Measurements from ENCODE around the gene STK26. TPM values are rescaled to one million over a fixed set of nuclear protein-coding genes. Genes with fewer than 3 reads are reported as not detected.

STK26 gene
- total and polyA plus RNA-seq, 2 of the 13 experiments (the other 11 are each of a cell fraction or from before 2014, with no cell fraction given): 16.9 to 47.9 TPM

DNA sequence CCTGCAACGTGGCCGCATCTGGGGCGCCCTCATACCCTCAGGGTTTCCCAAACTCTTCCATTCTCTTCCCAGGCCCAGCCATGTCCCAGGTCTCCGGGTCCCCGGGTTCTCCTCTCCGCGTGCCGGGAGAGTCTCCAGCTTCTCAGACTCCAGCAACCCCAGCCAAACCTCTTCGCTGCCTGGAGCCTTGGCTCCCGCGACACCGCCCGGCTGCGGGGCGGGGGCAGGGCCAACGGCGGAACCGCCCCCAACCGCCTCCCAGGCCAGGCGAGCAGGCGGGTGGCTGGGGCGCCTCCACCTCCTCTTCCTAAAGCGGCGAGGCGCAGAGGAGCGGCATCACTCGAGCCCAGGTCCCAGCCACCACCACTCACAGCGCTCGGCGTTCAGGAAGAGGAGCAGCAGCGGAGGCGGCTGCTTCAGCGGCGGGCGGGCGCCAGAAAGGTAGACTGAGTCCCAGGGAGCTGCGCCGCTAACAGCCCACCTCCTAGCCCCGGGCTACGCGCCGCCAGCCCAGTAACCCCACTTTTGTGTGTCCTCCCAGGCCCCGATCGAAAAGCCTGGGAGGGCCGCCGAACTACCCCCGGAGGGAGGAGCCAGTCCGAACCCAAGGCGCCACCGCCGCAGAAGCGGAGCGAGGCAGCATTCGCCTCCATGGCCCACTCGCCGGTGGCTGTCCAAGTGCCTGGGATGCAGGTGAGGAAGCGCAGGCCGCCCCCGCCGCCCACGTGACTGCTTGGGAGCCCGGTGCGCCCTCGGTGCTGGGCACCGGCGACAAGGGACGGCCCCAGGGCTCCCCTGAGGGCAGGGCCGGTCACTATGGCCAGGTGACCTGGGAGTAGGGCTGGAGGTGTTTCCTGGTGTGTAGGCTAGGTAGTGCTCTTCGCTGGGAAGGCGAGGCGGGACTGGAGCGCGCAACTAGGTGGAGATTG lies at the start of gene STK26 (continued):
- TF ChIP-seq RFX1 (IDR thresholded peaks at IDR 0.05): no peak
- TF ChIP-seq, protein P1, sequence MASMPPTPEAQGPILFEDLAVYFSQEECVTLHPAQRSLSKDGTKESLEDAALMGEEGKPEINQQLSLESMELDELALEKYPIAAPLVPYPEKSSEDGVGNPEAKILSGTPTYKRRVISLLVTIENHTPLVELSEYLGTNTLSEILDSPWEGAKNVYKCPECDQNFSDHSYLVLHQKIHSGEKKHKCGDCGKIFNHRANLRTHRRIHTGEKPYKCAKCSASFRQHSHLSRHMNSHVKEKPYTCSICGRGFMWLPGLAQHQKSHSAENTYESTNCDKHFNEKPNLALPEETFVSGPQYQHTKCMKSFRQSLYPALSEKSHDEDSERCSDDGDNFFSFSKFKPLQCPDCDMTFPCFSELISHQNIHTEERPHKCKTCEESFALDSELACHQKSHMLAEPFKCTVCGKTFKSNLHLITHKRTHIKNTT (CRISPR knock-in tag; IDR thresholded peaks at IDR 0.05): no peak
- no peak for TF ChIP-seq ZNF768 (CRISPR knock-in tag; IDR thresholded peaks at IDR 0.05)
- TF ChIP-seq U2AF2 (IDR thresholded peaks at IDR 0.05; ENCODE audit: low read depth, low read length): no peak
- no peak for TF ChIP-seq CBX2 (IDR thresholded peaks at IDR 0.05; ENCODE audit: low read depth, low read length)
- no peak for TF ChIP-seq CBX2 (CRISPR knock-in tag; IDR thresholded peaks at IDR 0.05; ENCODE audit: low read depth)
- TF ChIP-seq, protein P2, sequence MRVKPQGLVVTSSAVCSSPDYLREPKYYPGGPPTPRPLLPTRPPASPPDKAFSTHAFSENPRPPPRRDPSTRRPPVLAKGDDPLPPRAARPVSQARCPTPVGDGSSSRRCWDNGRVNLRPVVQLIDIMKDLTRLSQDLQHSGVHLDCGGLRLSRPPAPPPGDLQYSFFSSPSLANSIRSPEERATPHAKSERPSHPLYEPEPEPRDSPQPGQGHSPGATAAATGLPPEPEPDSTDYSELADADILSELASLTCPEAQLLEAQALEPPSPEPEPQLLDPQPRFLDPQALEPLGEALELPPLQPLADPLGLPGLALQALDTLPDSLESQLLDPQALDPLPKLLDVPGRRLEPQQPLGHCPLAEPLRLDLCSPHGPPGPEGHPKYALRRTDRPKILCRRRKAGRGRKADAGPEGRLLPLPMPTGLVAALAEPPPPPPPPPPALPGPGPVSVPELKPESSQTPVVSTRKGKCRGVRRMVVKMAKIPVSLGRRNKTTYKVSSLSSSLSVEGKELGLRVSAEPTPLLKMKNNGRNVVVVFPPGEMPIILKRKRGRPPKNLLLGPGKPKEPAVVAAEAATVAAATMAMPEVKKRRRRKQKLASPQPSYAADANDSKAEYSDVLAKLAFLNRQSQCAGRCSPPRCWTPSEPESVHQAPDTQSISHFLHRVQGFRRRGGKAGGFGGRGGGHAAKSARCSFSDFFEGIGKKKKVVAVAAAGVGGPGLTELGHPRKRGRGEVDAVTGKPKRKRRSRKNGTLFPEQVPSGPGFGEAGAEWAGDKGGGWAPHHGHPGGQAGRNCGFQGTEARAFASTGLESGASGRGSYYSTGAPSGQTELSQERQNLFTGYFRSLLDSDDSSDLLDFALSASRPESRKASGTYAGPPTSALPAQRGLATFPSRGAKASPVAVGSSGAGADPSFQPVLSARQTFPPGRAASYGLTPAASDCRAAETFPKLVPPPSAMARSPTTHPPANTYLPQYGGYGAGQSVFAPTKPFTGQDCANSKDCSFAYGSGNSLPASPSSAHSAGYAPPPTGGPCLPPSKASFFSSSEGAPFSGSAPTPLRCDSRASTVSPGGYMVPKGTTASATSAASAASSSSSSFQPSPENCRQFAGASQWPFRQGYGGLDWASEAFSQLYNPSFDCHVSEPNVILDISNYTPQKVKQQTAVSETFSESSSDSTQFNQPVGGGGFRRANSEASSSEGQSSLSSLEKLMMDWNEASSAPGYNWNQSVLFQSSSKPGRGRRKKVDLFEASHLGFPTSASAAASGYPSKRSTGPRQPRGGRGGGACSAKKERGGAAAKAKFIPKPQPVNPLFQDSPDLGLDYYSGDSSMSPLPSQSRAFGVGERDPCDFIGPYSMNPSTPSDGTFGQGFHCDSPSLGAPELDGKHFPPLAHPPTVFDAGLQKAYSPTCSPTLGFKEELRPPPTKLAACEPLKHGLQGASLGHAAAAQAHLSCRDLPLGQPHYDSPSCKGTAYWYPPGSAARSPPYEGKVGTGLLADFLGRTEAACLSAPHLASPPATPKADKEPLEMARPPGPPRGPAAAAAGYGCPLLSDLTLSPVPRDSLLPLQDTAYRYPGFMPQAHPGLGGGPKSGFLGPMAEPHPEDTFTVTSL (CRISPR knock-in tag; IDR thresholded peaks at IDR 0.05; ENCODE audit: borderline replicate concordance): no peak
- TF ChIP-seq, protein P3, sequence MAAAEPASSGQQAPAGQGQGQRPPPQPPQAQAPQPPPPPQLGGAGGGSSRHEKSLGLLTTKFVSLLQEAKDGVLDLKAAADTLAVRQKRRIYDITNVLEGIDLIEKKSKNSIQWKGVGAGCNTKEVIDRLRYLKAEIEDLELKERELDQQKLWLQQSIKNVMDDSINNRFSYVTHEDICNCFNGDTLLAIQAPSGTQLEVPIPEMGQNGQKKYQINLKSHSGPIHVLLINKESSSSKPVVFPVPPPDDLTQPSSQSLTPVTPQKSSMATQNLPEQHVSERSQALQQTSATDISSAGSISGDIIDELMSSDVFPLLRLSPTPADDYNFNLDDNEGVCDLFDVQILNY (CRISPR knock-in tag; conservative IDR thresholded peaks at IDR 0.05): no peak
- TF ChIP-seq ZNF816 (CRISPR knock-in tag; IDR thresholded peaks at IDR 0.05; ENCODE audit: borderline replicate concordance): no peak
- no peak for TF ChIP-seq STAT5B (CRISPR knock-in tag; IDR thresholded peaks at IDR 0.05)
- TF ChIP-seq, protein P4, sequence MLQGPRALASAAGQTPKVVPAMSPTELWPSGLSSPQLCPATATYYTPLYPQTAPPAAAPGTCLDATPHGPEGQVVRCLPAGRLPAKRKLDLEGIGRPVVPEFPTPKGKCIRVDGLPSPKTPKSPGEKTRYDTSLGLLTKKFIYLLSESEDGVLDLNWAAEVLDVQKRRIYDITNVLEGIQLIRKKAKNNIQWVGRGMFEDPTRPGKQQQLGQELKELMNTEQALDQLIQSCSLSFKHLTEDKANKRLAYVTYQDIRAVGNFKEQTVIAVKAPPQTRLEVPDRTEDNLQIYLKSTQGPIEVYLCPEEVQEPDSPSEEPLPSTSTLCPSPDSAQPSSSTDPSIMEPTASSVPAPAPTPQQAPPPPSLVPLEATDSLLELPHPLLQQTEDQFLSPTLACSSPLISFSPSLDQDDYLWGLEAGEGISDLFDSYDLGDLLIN (CRISPR knock-in tag; IDR thresholded peaks at IDR 0.05; ENCODE audit: borderline replicate concordance): no peak
- TF ChIP-seq CREM (IDR thresholded peaks at IDR 0.05): no peak
- no peak for TF ChIP-seq CREM (CRISPR knock-in tag; IDR thresholded peaks at IDR 0.05)
- TF ChIP-seq, protein P5, sequence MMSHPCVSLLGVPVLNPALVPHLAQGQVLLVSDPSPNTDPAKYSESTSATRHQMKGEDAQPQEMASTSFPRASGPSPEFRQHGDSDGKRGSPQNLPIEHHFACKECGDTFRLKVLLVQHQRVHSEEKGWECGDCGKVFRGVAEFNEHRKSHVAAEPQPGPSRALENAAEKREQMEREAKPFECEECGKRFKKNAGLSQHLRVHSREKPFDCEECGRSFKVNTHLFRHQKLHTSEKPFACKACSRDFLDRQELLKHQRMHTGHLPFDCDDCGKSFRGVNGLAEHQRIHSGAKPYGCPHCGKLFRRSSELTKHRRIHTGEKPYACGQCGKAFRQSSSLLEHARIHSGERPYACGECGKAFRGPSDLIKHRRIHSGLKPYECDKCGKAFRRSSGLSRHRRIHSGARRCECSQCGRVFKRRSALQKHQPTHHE (CRISPR knock-in tag; IDR thresholded peaks at IDR 0.05; ENCODE audit: borderline replicate concordance): no peak
- no peak for TF ChIP-seq GFI1 (CRISPR knock-in tag; IDR thresholded peaks at IDR 0.05; ENCODE audit: borderline replicate concordance)
- no peak for TF ChIP-seq NFIB (CRISPR knock-in tag; IDR thresholded peaks at IDR 0.05; ENCODE audit: borderline replicate concordance)
- TF ChIP-seq ZNF136 (CRISPR knock-in tag; IDR thresholded peaks at IDR 0.05; ENCODE audit: low read depth): no peak
- TF ChIP-seq, protein P6, sequence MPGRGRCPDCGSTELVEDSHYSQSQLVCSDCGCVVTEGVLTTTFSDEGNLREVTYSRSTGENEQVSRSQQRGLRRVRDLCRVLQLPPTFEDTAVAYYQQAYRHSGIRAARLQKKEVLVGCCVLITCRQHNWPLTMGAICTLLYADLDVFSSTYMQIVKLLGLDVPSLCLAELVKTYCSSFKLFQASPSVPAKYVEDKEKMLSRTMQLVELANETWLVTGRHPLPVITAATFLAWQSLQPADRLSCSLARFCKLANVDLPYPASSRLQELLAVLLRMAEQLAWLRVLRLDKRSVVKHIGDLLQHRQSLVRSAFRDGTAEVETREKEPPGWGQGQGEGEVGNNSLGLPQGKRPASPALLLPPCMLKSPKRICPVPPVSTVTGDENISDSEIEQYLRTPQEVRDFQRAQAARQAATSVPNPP (CRISPR knock-in tag; IDR thresholded peaks at IDR 0.05): no peak
